Gastroesophageal sphincter (tissue), 4 donors: ENCODE data around the gene SESTD1. TPM values are rescaled to one million over a fixed set of nuclear protein-coding genes. Genes with fewer than 3 reads are reported as not detected.
A peak's percentile ranks its signal among the peaks of the same experiment; 100 is the strongest.

Experiments used
- ATAC-seq: fragments of 150-250 bp; one replicate; pipeline ENCODE4 v1.9.1; 2016; ENCODE audit warnings: mild to moderate bottlenecking, moderate library complexity
- H3K27ac ChIP-seq, 4 donors: fragments of 200-600 bp; sonication (generic) in 3 of 4; 1 replicate in 3 of 4; 2 replicates in 1 of 4; pipeline ENCODE4 v1.5.1; 2016 to 2019
- H3K27me3 ChIP-seq: fragments of 200-600 bp; sonication (generic); one replicate; pipeline ENCODE4 v1.5.1; 2019
- H3K36me3 ChIP-seq, 2 donors: fragments of 200-600 bp; sonication (generic); one replicate each; pipeline ENCODE4 v1.5.1; 2019; ENCODE audit warnings: control low read depth in 1 of 2
- H3K4me1 ChIP-seq, 3 donors: fragments of 200-600 bp; sonication (generic); 1 replicate in 2 of 3; 2 replicates in 1 of 3; pipeline ENCODE4 v1.5.1; 2016 to 2019; ENCODE audit warnings: control low read depth in 2 of 3
- H3K4me3 ChIP-seq, 2 donors: fragments of 200-600 bp; sonication (generic); one replicate each; pipeline ENCODE4 v1.5.1; 2019; ENCODE audit warnings: mild to moderate bottlenecking in 1 of 2, moderate library complexity in 1 of 2
- H3K9me3 ChIP-seq, 3 donors: fragments of 200-600 bp; sonication (generic); one replicate each; pipeline ENCODE4 v1.5.1; 2017 to 2019; ENCODE audit warnings: control low read depth in 2 of 3
- CTCF ChIP-seq, 4 experiments: fragments of 200-600 bp in 2 of 4; fragments of 450-650 bp in 2 of 4; sonication (generic) in 1 of 4; IDR thresholded peaks; one replicate each; pipeline ENCODE4 v1.5.1; 2017 to 2019; ENCODE audit warnings: antibody characterized with exemption in 4 of 4, mild to moderate bottlenecking in 2 of 4, moderate library complexity in 2 of 4
- EP300 ChIP-seq: sonication (generic); formaldehyde crosslinking; IDR thresholded peaks from one replicate; pipeline ENCODE4 v1.6.1; 2017; ENCODE audit warnings: antibody characterized with exemption, mild to moderate bottlenecking
- POLR2A ChIP-seq, 2 donors: fragments of 450-650 bp; IDR thresholded peaks; one replicate each; pipeline ENCODE4 v1.6.1; 2017; ENCODE audit warnings: antibody characterized with exemption in 2 of 2, mild to moderate bottlenecking in 2 of 2, moderate library complexity in 1 of 2
- POLR2AphosphoS5 ChIP-seq: sonication (generic); formaldehyde crosslinking; IDR thresholded peaks from one replicate; pipeline ENCODE4 v1.6.1; 2017; ENCODE audit warnings: antibody characterized with exemption
- WGBS, 2 donors: methylation state at CpG; one replicate each; pipeline ENCODE4 v1.1.5; 2018; ENCODE audit warnings: low coverage in 1 of 2; 5-methylcytosine and 5-hydroxymethylcytosine counted together
- total RNA-seq, 4 donors: library from RNA; depleted of rRNA; stranded (reverse); fragments of >200 nt; gene quantifications; one replicate each; pipeline ENCODE4 v1.1.0, GENCODE V29; 2016

Gene SESTD1
- total RNA-seq, 4 donors from 2014 or later: 47.9 to 103 (median 68.5) TPM

GRCh38 chr2:179275253-179276012, 10.8 kb upstream of the SESTD1 start:
- TF ChIP-seq CTCF (IDR thresholded peaks at IDR 0.05) (no peak), EP300 (no peak), POLR2AphosphoS5 (no peak), POLR2A (IDR thresholded peaks at IDR 0.05) (no peak)
- no peak overlapping the region for H3K4me3 ChIP-seq
- H3K4me1 ChIP-seq: peaks cover 6 to 41% (median 9%) of the 10 kb centered on the region in 3 donors
- no peaks in the 10 kb centered on the region for H3K36me3 ChIP-seq
- 24 to 33% methylated on average over 4 of the region's 4 CpGs for WGBS, 2 donors
- H3K9me3 ChIP-seq: no peaks in the 10 kb centered on the region
- H3K27ac ChIP-seq: peak overlapping the region; percentile 29 to 51 (median 29)
- no peaks in the 10 kb centered on the region for H3K27me3 ChIP-seq
- no peak for ATAC-seq

- peak overlapping the region; percentile 25 to 51 (median 29) for H3K27ac ChIP-seq
- 19 to 37% methylated on average over 2 of the region's 2 CpGs for WGBS, 2 donors
- no peak for TF ChIP-seq CTCF (IDR thresholded peaks at IDR 0.05)
- peaks cover 6 to 41% (median 9%) of the 10 kb centered on the region in 3 donors for H3K4me1 ChIP-seq
- no peak for ATAC-seq
- no peaks in the 10 kb centered on the region for H3K9me3 ChIP-seq
- no peak overlapping the region for H3K4me3 ChIP-seq
- H3K27me3 ChIP-seq: no peaks in the 10 kb centered on the region
- H3K36me3 ChIP-seq: no peaks in the 10 kb centered on the region
These were observed 10.1 kb upstream of the SESTD1 start for GRCh38 chr2:179274749-179275148.

- Histone ChIP-seq H3K27ac (peak overlapping the region; percentile 13 to 74 (median 59)), H3K36me3 (no peaks in the 10 kb centered on the region), H3K4me3 (no peak overlapping the region), H3K27me3 (no peaks in the 10 kb centered on the region), H3K9me3 (no peaks in the 10 kb centered on the region), H3K4me1 (peaks cover 6 to 41% (median 9%) of the 10 kb centered on the region in 3 donors)
- ATAC-seq: no peak
- TF ChIP-seq POLR2AphosphoS5 (no peak), CTCF (IDR thresholded peaks at IDR 0.05) (no peak), POLR2A (IDR thresholded peaks at IDR 0.05) (no peak), EP300 (no peak)
- 55 to 86% methylated on average over 1 to 6 of the region's 6 CpGs for WGBS, 2 donors
These were observed 8.9 kb upstream of the SESTD1 start for GRCh38 chr2:179273461-179273962.

GRCh38 chr2:179272406-179273192, 8.0 kb upstream of the SESTD1 start:
- Histone ChIP-seq H3K36me3 (no peaks in the 10 kb centered on the region), H3K4me3 (no peak overlapping the region), H3K4me1 (peaks cover 6 to 41% (median 9%) of the 10 kb centered on the region in 3 donors), H3K9me3 (no peaks in the 10 kb centered on the region), H3K27me3 (no peaks in the 10 kb centered on the region), H3K27ac (peak overlapping the region; percentile 43 to 74 (median 59))
- WGBS, 2 donors: 37 to 77% methylated on average over 4 to 5 of the region's 5 CpGs
- TF ChIP-seq POLR2A (IDR thresholded peaks at IDR 0.05) (no peak), POLR2AphosphoS5 (peak; percentile 61)
- peak; percentile 80 for ATAC-seq

GRCh38 chr2:179270689-179271088, 6.1 kb upstream of the SESTD1 start:
- H3K4me1 ChIP-seq: peaks cover 6 to 32% (median 9%) of the 10 kb centered on the region in 3 donors
- 94 to 100% methylated on average over 1 to 2 of the region's 2 CpGs for WGBS, 2 donors

More at GRCh38 chr2:179270689-179271088, 6.1 kb upstream of the SESTD1 start:
- TF ChIP-seq CTCF (IDR thresholded peaks at IDR 0.05) (no peak), POLR2A (IDR thresholded peaks at IDR 0.05) (no peak)
- H3K4me3 ChIP-seq: no peak overlapping the region
- no peak for ATAC-seq
- no peaks in the 10 kb centered on the region for H3K27me3 ChIP-seq
- H3K9me3 ChIP-seq: no peaks in the 10 kb centered on the region
- H3K36me3 ChIP-seq: no peaks in the 10 kb centered on the region
- peak overlapping the region in 2 of 4 donors; percentile 8 to 20 for H3K27ac ChIP-seq
